HepG2 (cell line): ENCODE results near the gene EEF1A2. TPM values are rescaled to one million over a fixed set of nuclear protein-coding genes. Genes with fewer than 3 reads are reported as not detected.
A peak's percentile ranks its signal among the peaks of the same experiment; 100 is the strongest.

Experiments used
- ATAC-seq: fragments of 200-7000 bp; cut with Tn5 transposase; 3 replicates; pipeline ENCODE4 v1.9.1; 2020; ENCODE audit warnings: mild to moderate bottlenecking, moderate library complexity
- BruUV-seq: library from RNA; stranded (reverse); fragments of 400-500 nt; replicated peaks from 2 replicates; lab custom pipeline; 2021; lab: Mats Ljungman, UMichigan
- CTCF ChIA-PET: fragments of 300-600 bp; formaldehyde crosslinking; extraction: SDS; loops from one replicate; lab custom pipeline; 2021; ENCODE audit warnings: low total read pairs, inconsistent platforms, low intra/inter-chr PET ratio; lab: Yijun Ruan, JAX
- POLR2A ChIA-PET: fragments of 350-600 bp; sonication (Branson Sonifier 250); formaldehyde crosslinking; loops from one replicate; lab custom pipeline; 2020; ENCODE audit warnings: antibody characterized with exemption, inconsistent platforms; lab: Yijun Ruan, JAX
- DNase-seq: peaks from one replicate; pipeline ENCODE4 v3.0.0-alpha.2; 2015; ENCODE audit warnings: low spot score
- FAIRE-seq: peaks from 3 replicates; lab custom pipeline; 2011; peaks lifted over from hg19 to GRCh38; lab: Jason Lieb, UNC
- H2AFZ ChIP-seq: one replicate; pipeline ENCODE4 v1.6.1; 2011; ENCODE audit warnings: low read length, inconsistent platforms
- H3K27ac ChIP-seq: fragments of 300-600 bp; 3 replicates; pipeline ENCODE4 v1.8.0; 2011; ENCODE audit warnings: mixed run types, mild to moderate bottlenecking, mixed read lengths, low read length, inconsistent platforms; ENCODE audit not compliant: insufficient read depth; ENCODE audit errors: extremely low read length
- H3K27me3 ChIP-seq, 2 experiments: fragments of 200-600 bp in 1 of 2; 2 replicates in 1 of 2; 3 replicates in 1 of 2; pipeline versions ENCODE4 v1.6.0 to v1.8.0; 2011; ENCODE audit warnings: low read length in 2 of 2, mild to moderate bottlenecking in 2 of 2, moderate library complexity in 2 of 2, inconsistent platforms in 1 of 2; ENCODE audit not compliant: insufficient read depth in 2 of 2, control insufficient read depth in 1 of 2
- H3K36me3 ChIP-seq, 2 experiments: fragments of 200-600 bp in 1 of 2; replicated peaks in 1 of 2; 2 replicates in 1 of 2; 3 replicates in 1 of 2; pipeline versions ENCODE4 v1.5.1 to v1.8.0; 2011; ENCODE audit warnings: low read length in 2 of 2, inconsistent platforms in 1 of 2; ENCODE audit not compliant: insufficient read depth in 2 of 2, control insufficient read depth in 1 of 2
- H3K4me1 ChIP-seq: 2 replicates; pipeline ENCODE4 v1.5.1; 2012; ENCODE audit warnings: low read length, inconsistent platforms; ENCODE audit not compliant: insufficient read depth
- H3K4me2 ChIP-seq: 2 replicates; pipeline ENCODE4 v1.6.0; 2011; ENCODE audit warnings: low read depth, low read length, inconsistent platforms
- H3K4me3 ChIP-seq, 3 experiments: fragments of 200-600 bp in 1 of 3; sonication (generic), shearing (Covaris generic) in 1 of 3; replicated peaks in 1 of 3; 2 replicates each; pipeline ENCODE4 v1.5.1; 2011 to 2016; ENCODE audit warnings: low read length in 3 of 3, inconsistent platforms in 2 of 3, low read depth in 2 of 3, mild to moderate bottlenecking in 2 of 3, control low read depth in 1 of 3, mixed read lengths in 1 of 3; ENCODE audit not compliant: insufficient read depth in 1 of 3
- H3K79me2 ChIP-seq: one replicate; pipeline ENCODE4 v1.6.1; 2011; ENCODE audit warnings: low read length, inconsistent platforms; ENCODE audit not compliant: insufficient read depth
- H3K9ac ChIP-seq: 2 replicates; pipeline ENCODE4 v1.6.0; 2011; ENCODE audit warnings: mild to moderate bottlenecking, low read depth, low read length, inconsistent platforms; ENCODE audit not compliant: insufficient read depth
- H3K9me3 ChIP-seq: 2 replicates; pipeline ENCODE4 v1.5.1; 2012; ENCODE audit warnings: mild to moderate bottlenecking, low read length
- H4K20me1 ChIP-seq: 2 replicates; pipeline ENCODE4 v1.6.0; 2011; ENCODE audit warnings: inconsistent platforms, mild to moderate bottlenecking, low read length, moderate library complexity; ENCODE audit not compliant: insufficient read depth
- PCBP2 ChIP-seq: fragments of 200-400 bp; formaldehyde crosslinking; optimal IDR thresholded peaks from 2 replicates; pipeline ENCODE3; 2018; ENCODE audit warnings: low read length, low read depth; ENCODE audit not compliant: poor library complexity, severe bottlenecking
- ZNF124 ChIP-seq: sonication (generic); formaldehyde crosslinking; IDR thresholded peaks from 2 replicates; pipeline ENCODE4 v1.4.0; 2020; ENCODE audit warnings: missing genetic modification reagents
- ZNF225 ChIP-seq: sonication (generic); formaldehyde crosslinking; IDR thresholded peaks from 2 replicates; pipeline ENCODE4 v1.4.0; 2020; ENCODE audit warnings: mild to moderate bottlenecking, missing genetic modification reagents
- ZNF33A ChIP-seq: sonication (generic); formaldehyde crosslinking; IDR thresholded peaks from 2 replicates; pipeline ENCODE4 v1.5.1; 2020; ENCODE audit warnings: missing genetic modification reagents, mild to moderate bottlenecking, moderate library complexity, borderline replicate concordance
- ZNF615 ChIP-seq: sonication (generic); formaldehyde crosslinking; IDR thresholded peaks from 2 replicates; pipeline ENCODE4 v1.5.0; 2020; ENCODE audit warnings: mild to moderate bottlenecking, missing genetic modification reagents, borderline replicate concordance
- ZNF660 ChIP-seq: sonication (generic); formaldehyde crosslinking; IDR thresholded peaks from 2 replicates; pipeline ENCODE4 v1.5.1; 2020; ENCODE audit warnings: mild to moderate bottlenecking, low read depth, missing genetic modification reagents, borderline replicate concordance
- WGBS: methylation state at CpG from one replicate; pipeline ENCODE4 v1.1.6; 2017; ENCODE audit warnings: low lambda C conversion rate; 5-methylcytosine and 5-hydroxymethylcytosine counted together
- in situ Hi-C: cut with HindIII; loops from 2 replicates; pipeline ENCODE4 v1.10.0; 2017; ENCODE audit warnings: low pct_unique_long_range_greater_than_20kb; ENCODE audit not compliant: extremely low pct_ligation_motif_present
- intact Hi-C: fragments of 100-400 bp; cut with micrococcal nuclease; formaldehyde crosslinking; loops from one replicate; pipeline ENCODE4 v1.10.0; 2022; ENCODE audit not compliant: unreplicated experiment
- polyA plus RNA-seq, 8 experiments: library from polyadenylated mRNA; depleted of rRNA in 3 of 8; stranded (reverse) in 7 of 8; unstranded in 1 of 8; fragments of >200 nt; fragmentation: Illumina TruSeq in 4 of 8; extraction: Trizol in 4 of 8; gene quantifications; 2 replicates each; pipeline versions ENCODE4 v1.2.1 to v1.2.3, GENCODE V29; 2011 to 2016; ENCODE audit warnings: low read depth in 4 of 8, missing spikeins in 1 of 8, mixed read lengths in 1 of 8; ENCODE audit not compliant: insufficient read depth in 1 of 8
- total RNA-seq, 5 experiments: library from RNA; depleted of rRNA; stranded (reverse); fragments of >200 nt; fragmentation: Illumina TruSeq; extraction: Trizol; gene quantifications; 2 replicates each; pipeline ENCODE4 v1.2.3, GENCODE V29; 2016; ENCODE audit warnings: low read depth in 1 of 5
- TF ChIP-seq, protein P1 (sequence below), 2 experiments: sonication (generic) in 1 of 2; formaldehyde crosslinking in 1 of 2; IDR thresholded peaks; 2 replicates each; pipeline versions ENCODE4 v1.4.0 to v1.6.1; 2016 to 2020; ENCODE audit warnings: borderline replicate concordance in 1 of 2, low read depth in 1 of 2, mild to moderate bottlenecking in 1 of 2, missing genetic modification reagents in 1 of 2

The EEF1A2 gene
- total and polyA plus RNA-seq, 2 of the 13 experiments (the other 11 are each of a cell fraction or from before 2014, with no cell fraction given), result 0.44 to 0.87 TPM

GRCh38 chr20:63517376-63518309 lies 18.8 kb upstream of the EEF1A2 start:
- POLR2A ChIA-PET, result interaction anchor here (0.8 kb wide), 1 partner anchor 20 kb away, joined by 3 read pairs; no protein-coding TSS in a partner anchor
- intact Hi-C loops, result no loop called here
- H3K4me1 ChIP-seq, result peaks cover 11% of the 10 kb centered on the region
- no peak overlapping the region for H3K4me3 ChIP-seq
- BruUV-seq, result no TSS peak
- H3K9me3 ChIP-seq, result no peaks in the 10 kb centered on the region
- 0 out of 2 replicates have a peak, but pooled peaks have one; percentile 4 for TF ChIP-seq ZNF225 (CRISPR knock-in tag)
- no peak for TF ChIP-seq ZNF615 (CRISPR knock-in tag)
- TF ChIP-seq ZNF124 (CRISPR knock-in tag), result no peak
- no peak for TF ChIP-seq ZNF660
- TF ChIP-seq, protein P1, sequence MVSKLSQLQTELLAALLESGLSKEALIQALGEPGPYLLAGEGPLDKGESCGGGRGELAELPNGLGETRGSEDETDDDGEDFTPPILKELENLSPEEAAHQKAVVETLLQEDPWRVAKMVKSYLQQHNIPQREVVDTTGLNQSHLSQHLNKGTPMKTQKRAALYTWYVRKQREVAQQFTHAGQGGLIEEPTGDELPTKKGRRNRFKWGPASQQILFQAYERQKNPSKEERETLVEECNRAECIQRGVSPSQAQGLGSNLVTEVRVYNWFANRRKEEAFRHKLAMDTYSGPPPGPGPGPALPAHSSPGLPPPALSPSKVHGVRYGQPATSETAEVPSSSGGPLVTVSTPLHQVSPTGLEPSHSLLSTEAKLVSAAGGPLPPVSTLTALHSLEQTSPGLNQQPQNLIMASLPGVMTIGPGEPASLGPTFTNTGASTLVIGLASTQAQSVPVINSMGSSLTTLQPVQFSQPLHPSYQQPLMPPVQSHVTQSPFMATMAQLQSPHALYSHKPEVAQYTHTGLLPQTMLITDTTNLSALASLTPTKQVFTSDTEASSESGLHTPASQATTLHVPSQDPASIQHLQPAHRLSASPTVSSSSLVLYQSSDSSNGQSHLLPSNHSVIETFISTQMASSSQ (IDR thresholded peaks at IDR 0.05; ENCODE audit: low read depth), result no peak
- TF ChIP-seq, protein P1 (CRISPR knock-in tag; IDR thresholded peaks at IDR 0.05; ENCODE audit: borderline replicate concordance), result 0 out of 2 replicates have a peak, but pooled peaks have one; percentile 10
- no peak for TF ChIP-seq ZNF33A (CRISPR knock-in tag)
- TF ChIP-seq PCBP2, result no peak
- TF ChIP-seq, all 625 proteins: peak for 2
- CTCF ChIA-PET, result no interaction called here
- Histone ChIP-seq H3K36me3 (no peaks in the 10 kb centered on the region), H3K4me2 (no peak overlapping the region), H3K79me2 (no peaks in the 10 kb centered on the region), H4K20me1 (peaks cover 2% of the 10 kb centered on the region; the same call in 1 of the 2 replicates), H3K27me3 (peaks cover 25 to 75% of the 10 kb centered on the region in 2 experiments), H3K27ac (no peak overlapping the region), H3K9ac (no peak overlapping the region), H2AFZ (no peak overlapping the region)
- DNase-seq (no peak), FAIRE-seq (no peak), ATAC-seq (no peak)
- in situ Hi-C loops, result no loop called here
- WGBS, result 34% methylated on average over 30 of the region's 32 CpGs
